Smooth muscle cell (in vitro differentiated cells): ENCODE results near the gene ADCY1. TPM values are rescaled to one million over a fixed set of nuclear protein-coding genes. Genes with fewer than 3 reads are reported as not detected.

Experiments used
- DNase-seq: peaks from one replicate; lab custom pipeline; 2025; ENCODE audit not compliant: unreplicated experiment; lab: John Stamatoyannopoulos, UW
- H2AFZ ChIP-seq: fragments of 200-600 bp; sonication (generic); 2 replicates; pipeline ENCODE4 v1.6.0; 2016; ENCODE audit warnings: antibody characterized with exemption, low read depth, mild to moderate bottlenecking
- H3F3A ChIP-seq: fragments of 200-600 bp; sonication (generic); 2 replicates; pipeline ENCODE4 v1.6.0; 2017; ENCODE audit warnings: antibody characterized with exemption, low read depth
- H3K27ac ChIP-seq: fragments of 200-600 bp; sonication (generic); 2 replicates; pipeline ENCODE4 v1.5.1; 2016; ENCODE audit warnings: low read depth, mild to moderate bottlenecking
- H3K27me3 ChIP-seq: fragments of 200-600 bp; sonication (generic); 2 replicates; pipeline ENCODE4 v1.6.1; 2016; ENCODE audit warnings: low read depth, mild to moderate bottlenecking
- H3K36me3 ChIP-seq: fragments of 200-600 bp; sonication (generic); 2 replicates; pipeline ENCODE4 v1.5.1; 2016; ENCODE audit warnings: low read depth
- H3K4me1 ChIP-seq: fragments of 200-600 bp; sonication (generic); 2 replicates; pipeline ENCODE4 v1.5.1; 2016; ENCODE audit warnings: low read depth
- H3K4me2 ChIP-seq: fragments of 200-600 bp; sonication (generic); 2 replicates; pipeline ENCODE4 v1.6.0; 2016; ENCODE audit warnings: mild to moderate bottlenecking
- H3K4me3 ChIP-seq: fragments of 200-600 bp; sonication (generic); 2 replicates; pipeline ENCODE4 v1.5.1; 2016; ENCODE audit warnings: mild to moderate bottlenecking
- H3K79me2 ChIP-seq: fragments of 200-600 bp; sonication (generic); 2 replicates; pipeline ENCODE4 v1.6.0; 2016; ENCODE audit warnings: low read depth, mild to moderate bottlenecking
- H3K9ac ChIP-seq: fragments of 200-600 bp; sonication (generic); 2 replicates; pipeline ENCODE4 v1.6.0; 2016; ENCODE audit warnings: low read depth
- H3K9me3 ChIP-seq: fragments of 200-600 bp; sonication (generic); replicated peaks from 2 replicates; pipeline ENCODE4 v1.5.1; 2016; ENCODE audit warnings: low read depth
- H4K20me1 ChIP-seq: fragments of 200-600 bp; sonication (generic); 2 replicates; pipeline ENCODE4 v1.6.0; 2016; ENCODE audit warnings: low read depth
- WGBS: methylation state at CpG from one replicate; pipeline ENCODE4 v1.1.7; 2016; ENCODE audit warnings: low lambda C conversion rate; 5-methylcytosine and 5-hydroxymethylcytosine counted together
- polyA plus RNA-seq: library from polyadenylated mRNA; unstranded; fragments of >200 nt; fragmentation: Nextera tagmentation; extraction: Ambion mirVana; gene quantifications from 2 replicates; pipeline ENCODE4 v1.2.1, GENCODE V29; 2016
- total RNA-seq: library from RNA; depleted of rRNA; stranded (reverse); fragments of >200 nt; gene quantifications from 2 replicates; pipeline ENCODE4 v1.2.3, GENCODE V29; 2014
- TF ChIP-seq, protein P1 (sequence below): fragments of 200-600 bp; sonication (generic); IDR thresholded peaks from 2 replicates; pipeline ENCODE4 v1.5.1; 2017; ENCODE audit warnings: borderline replicate concordance, mild to moderate bottlenecking, antibody characterized with exemption; ENCODE audit not compliant: insufficient read depth, poor library complexity, severe bottlenecking

Gene ADCY1
- total and polyA plus RNA-seq, 2 experiments from 2014 or later = 0.22 TPM; not detected in 1

DNA sequence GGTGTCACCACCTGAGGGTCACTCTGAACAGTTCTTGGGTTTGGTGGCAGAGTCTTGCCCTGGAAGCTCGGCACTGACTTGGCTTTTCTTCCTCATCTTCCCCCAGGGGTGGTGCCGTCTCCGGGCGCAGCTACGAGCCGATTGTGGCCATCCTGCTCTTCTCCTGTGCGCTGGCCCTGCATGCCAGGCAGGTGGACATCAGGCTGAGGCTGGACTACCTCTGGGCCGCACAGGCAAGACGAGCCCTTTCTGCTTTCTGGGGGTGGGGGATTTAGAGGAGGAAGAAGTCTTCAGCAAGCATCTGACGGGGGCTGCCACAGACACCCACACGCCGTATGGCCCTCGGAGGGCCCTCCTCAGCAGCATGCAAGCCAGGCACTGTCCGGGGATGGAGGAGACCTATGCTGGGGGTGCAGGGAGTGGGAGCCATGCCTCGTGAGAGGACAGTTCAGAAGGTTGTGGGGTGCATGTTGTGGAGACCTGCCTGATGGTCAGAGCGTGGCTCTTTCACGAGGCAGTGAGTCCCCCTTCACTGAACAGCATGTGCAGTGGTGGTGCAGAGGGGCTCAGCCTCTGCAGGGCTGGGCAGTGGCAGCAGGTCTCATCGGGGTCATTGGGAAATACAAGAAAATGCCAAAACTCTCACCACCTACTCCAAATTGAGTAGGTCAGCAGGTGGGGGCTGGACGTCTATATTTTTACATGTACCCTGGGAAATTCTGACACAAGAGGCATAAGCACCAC is 112.4 kb downstream of the ADCY1 start:
- H3K36me3 ChIP-seq = no peaks in the 10 kb centered on the region
- H3K4me1 ChIP-seq = no peaks in the 10 kb centered on the region
- H3K4me3 ChIP-seq = no peak overlapping the region
- H3K27me3 ChIP-seq = no peaks in the 10 kb centered on the region
- H3K9ac ChIP-seq = no peak overlapping the region
- H3K27ac ChIP-seq = no peak overlapping the region
- H3K4me2 ChIP-seq = no peak overlapping the region
- H3F3A ChIP-seq = no peaks in the 10 kb centered on the region
- no peaks in the 10 kb centered on the region for H3K9me3 ChIP-seq
- H2AFZ ChIP-seq = no peak overlapping the region
- TF ChIP-seq, protein P1, sequence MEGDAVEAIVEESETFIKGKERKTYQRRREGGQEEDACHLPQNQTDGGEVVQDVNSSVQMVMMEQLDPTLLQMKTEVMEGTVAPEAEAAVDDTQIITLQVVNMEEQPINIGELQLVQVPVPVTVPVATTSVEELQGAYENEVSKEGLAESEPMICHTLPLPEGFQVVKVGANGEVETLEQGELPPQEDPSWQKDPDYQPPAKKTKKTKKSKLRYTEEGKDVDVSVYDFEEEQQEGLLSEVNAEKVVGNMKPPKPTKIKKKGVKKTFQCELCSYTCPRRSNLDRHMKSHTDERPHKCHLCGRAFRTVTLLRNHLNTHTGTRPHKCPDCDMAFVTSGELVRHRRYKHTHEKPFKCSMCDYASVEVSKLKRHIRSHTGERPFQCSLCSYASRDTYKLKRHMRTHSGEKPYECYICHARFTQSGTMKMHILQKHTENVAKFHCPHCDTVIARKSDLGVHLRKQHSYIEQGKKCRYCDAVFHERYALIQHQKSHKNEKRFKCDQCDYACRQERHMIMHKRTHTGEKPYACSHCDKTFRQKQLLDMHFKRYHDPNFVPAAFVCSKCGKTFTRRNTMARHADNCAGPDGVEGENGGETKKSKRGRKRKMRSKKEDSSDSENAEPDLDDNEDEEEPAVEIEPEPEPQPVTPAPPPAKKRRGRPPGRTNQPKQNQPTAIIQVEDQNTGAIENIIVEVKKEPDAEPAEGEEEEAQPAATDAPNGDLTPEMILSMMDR = no peak
- WGBS = 95% methylated on average over 19 of the region's 19 CpGs
- no peak for DNase-seq
- no peaks in the 10 kb centered on the region for H3K79me2 ChIP-seq
- no peaks in the 10 kb centered on the region for H4K20me1 ChIP-seq

DNA sequence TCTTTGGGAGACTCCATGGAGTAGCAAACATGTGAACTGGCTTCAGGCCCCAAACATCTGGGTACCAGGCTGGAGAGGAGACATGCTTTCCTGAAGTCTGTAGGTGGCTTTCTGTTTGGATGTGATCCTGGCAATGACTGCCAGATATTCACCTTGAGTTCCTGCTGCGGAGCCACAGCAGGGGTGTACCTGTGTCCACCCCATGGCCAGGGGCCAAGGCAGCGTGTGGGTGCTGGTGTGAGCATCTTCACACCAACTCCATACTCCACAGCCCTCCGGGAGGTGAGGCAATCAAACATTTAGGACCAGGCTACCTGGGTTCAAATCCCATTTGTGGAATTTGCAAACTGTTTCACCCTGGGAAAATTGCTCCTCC is 113.0 kb downstream of the ADCY1 start:
- H3K27ac ChIP-seq = no peak overlapping the region
- H2AFZ ChIP-seq = no peak overlapping the region
- no peaks in the 10 kb centered on the region for H3K9me3 ChIP-seq
- H3K79me2 ChIP-seq = no peaks in the 10 kb centered on the region
- H4K20me1 ChIP-seq = no peaks in the 10 kb centered on the region
- no peaks in the 10 kb centered on the region for H3F3A ChIP-seq
- no peak for DNase-seq
- no peaks in the 10 kb centered on the region for H3K36me3 ChIP-seq
- H3K4me2 ChIP-seq = no peak overlapping the region
- TF ChIP-seq, protein P1 = no peak
- H3K4me1 ChIP-seq = no peaks in the 10 kb centered on the region
- no peak overlapping the region for H3K9ac ChIP-seq
- WGBS = 90% methylated on average over 3 of the region's 3 CpGs
- no peak overlapping the region for H3K4me3 ChIP-seq
- H3K27me3 ChIP-seq = no peaks in the 10 kb centered on the region

DNA sequence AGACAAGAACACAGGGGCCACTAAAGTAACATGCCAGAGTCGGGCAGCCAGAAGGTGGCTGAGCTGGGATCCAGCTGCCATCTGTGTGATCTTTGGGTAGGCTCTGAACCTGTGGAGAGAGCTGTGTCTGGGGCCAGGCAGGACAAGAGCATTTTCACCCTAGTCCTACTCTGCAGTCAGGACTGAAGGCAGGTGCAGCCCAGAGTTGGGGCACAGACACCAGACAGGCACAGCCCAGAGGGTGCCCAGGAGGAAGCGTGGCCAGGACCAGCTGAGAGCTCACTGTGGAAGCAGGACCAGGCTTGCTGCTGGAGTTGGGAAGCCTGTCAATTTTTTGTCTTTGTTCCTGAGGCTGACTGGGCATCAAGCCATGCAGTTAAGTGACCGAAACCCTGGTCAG is 113.6 kb downstream of the ADCY1 start:
- WGBS = 95% methylated on average over 3 of the region's 3 CpGs
- no peaks in the 10 kb centered on the region for H3K9me3 ChIP-seq

More for the DNA sequence above, 113.6 kb downstream of the ADCY1 start:
- no peaks in the 10 kb centered on the region for H3K79me2 ChIP-seq
- H3F3A ChIP-seq = no peaks in the 10 kb centered on the region
- no peak overlapping the region for H2AFZ ChIP-seq
- H4K20me1 ChIP-seq = no peaks in the 10 kb centered on the region
- no peaks in the 10 kb centered on the region for H3K36me3 ChIP-seq
- TF ChIP-seq, protein P1 = no peak
- DNase-seq = no peak
- no peaks in the 10 kb centered on the region for H3K27me3 ChIP-seq
- H3K4me1 ChIP-seq = no peaks in the 10 kb centered on the region
- H3K27ac ChIP-seq = no peak overlapping the region
- no peak overlapping the region for H3K9ac ChIP-seq
- H3K4me2 ChIP-seq = no peak overlapping the region
- H3K4me3 ChIP-seq = no peak overlapping the region
